OCI-LY1 (cell line): ENCODE results near the gene GNAI2.

Experiments
- EZH2 ChIP-seq: fragments of 200-600 bp; sonication (generic), shearing (Covaris generic); IDR thresholded peaks from 2 replicates; pipeline ENCODE4 v1.8.0; 2017; ENCODE audit warnings: borderline replicate concordance, mixed run types, mild to moderate bottlenecking, antibody characterized with exemption, low read length, moderate library complexity, mixed read lengths
- TF ChIP-seq, protein P1 (sequence below): fragments of 200-600 bp; sonication (generic), shearing (Covaris generic); IDR thresholded peaks from 2 replicates; pipeline ENCODE4 v1.5.1; 2017; ENCODE audit warnings: mild to moderate bottlenecking, antibody characterized with exemption, low read length, moderate library complexity, mixed read lengths

DNA sequence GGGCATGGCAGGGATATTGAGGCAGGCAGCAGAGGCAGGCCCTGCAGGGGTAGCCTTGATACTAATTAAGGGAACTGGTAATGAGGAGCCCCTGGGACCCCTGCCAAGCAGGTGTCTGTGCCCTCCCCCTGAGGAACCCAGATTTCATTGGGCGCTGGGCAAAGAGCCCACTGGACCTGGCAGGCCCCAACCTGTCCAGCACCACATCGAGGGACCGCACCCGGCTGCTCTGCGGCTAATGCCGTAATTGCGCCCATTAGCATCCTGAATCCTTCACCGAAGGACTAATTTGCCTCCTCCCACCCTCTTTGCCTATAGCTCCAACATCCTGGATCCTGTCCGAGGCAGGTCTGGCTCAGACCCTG lies 19.2 kb downstream of the GNAI2 start:
- TF ChIP-seq, protein P1, sequence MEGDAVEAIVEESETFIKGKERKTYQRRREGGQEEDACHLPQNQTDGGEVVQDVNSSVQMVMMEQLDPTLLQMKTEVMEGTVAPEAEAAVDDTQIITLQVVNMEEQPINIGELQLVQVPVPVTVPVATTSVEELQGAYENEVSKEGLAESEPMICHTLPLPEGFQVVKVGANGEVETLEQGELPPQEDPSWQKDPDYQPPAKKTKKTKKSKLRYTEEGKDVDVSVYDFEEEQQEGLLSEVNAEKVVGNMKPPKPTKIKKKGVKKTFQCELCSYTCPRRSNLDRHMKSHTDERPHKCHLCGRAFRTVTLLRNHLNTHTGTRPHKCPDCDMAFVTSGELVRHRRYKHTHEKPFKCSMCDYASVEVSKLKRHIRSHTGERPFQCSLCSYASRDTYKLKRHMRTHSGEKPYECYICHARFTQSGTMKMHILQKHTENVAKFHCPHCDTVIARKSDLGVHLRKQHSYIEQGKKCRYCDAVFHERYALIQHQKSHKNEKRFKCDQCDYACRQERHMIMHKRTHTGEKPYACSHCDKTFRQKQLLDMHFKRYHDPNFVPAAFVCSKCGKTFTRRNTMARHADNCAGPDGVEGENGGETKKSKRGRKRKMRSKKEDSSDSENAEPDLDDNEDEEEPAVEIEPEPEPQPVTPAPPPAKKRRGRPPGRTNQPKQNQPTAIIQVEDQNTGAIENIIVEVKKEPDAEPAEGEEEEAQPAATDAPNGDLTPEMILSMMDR, result no peak
- TF ChIP-seq EZH2, result no peak
